Measurements from ENCODE around the gene MOSPD3. TPM values are rescaled to one million over a fixed set of nuclear protein-coding genes. Genes with fewer than 3 reads are reported as not detected.

The MOSPD3 gene
- total RNA-seq, 2 donors from 2014 or later: 10.8 to 16.3 TPM

DNA sequence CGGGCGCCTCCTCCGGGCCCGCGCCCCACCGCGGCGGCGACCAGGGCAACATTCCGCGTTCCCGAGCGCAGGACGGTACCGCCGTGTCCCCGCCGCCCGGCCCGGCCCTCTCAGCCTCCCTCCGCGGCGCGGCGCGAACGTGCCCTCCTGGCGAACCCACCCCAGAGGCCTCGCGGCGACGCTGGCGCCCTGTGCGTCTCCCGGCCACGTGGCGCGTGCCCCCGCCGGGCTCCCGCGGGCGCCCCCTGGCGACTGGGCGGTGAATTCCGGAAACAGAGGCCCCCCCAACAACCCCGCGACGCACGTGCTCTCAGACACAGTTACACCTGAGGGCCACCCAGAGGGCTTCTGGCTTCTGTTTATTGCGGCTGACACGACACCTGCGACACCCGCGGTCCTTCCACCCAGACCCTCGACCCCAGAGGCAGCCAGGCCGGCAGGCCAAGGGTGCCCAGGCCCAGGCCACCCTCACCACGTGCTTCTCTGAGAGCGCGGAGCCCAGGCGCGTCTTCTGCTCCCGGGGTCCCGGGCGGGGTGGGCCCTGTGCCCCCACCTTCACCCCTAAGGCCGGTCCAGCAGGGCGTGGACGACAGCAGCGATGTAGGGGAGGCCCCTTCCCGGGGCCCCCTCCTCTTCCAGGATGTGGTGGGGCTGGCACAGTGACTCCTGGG lies 38.5 kb upstream of the MOSPD3 start, which contains the start of gene SAP25:
Gene SAP25, minus strand, starts transcription at position 210 of the 671 bp plus-strand sequence. Its CDS starts 158 bp downstream, at position 52.
- no peak for DNase-seq (ENCODE audit: low spot score)
- intact Hi-C loops (cut with DNase I): no loop called here

- DNase-seq (ENCODE audit: low spot score): no peak
- intact Hi-C loops (cut with DNase I): no loop called here
Observed at GRCh38 chr7:100574362-100575205, 37.8 kb upstream of the MOSPD3 start.

DNA sequence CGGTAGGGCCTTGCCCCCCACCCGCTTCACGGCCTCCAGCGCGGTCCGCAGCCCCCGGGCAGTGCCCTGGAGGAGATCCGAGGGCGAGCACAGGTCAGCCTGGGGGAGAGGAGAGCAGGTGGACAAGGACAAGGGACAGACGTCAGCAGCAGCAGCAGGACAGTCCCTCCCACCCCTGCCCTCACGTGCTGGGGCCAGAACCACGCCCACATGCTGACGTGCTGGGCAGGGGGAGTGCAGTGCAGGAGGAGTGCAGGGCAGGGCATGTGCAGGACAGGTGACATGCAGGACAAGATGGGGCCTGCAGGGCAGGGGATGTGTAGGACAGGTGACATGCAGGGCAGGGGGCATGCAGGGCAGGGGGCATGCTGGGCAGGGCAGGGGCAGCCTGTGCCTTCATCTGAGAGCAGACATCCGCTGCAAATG lies 37.1 kb upstream of the MOSPD3 start:
- intact Hi-C loops (cut with DNase I): no loop called here
- DNase-seq (ENCODE audit: low spot score): peak; percentile 66

DNA sequence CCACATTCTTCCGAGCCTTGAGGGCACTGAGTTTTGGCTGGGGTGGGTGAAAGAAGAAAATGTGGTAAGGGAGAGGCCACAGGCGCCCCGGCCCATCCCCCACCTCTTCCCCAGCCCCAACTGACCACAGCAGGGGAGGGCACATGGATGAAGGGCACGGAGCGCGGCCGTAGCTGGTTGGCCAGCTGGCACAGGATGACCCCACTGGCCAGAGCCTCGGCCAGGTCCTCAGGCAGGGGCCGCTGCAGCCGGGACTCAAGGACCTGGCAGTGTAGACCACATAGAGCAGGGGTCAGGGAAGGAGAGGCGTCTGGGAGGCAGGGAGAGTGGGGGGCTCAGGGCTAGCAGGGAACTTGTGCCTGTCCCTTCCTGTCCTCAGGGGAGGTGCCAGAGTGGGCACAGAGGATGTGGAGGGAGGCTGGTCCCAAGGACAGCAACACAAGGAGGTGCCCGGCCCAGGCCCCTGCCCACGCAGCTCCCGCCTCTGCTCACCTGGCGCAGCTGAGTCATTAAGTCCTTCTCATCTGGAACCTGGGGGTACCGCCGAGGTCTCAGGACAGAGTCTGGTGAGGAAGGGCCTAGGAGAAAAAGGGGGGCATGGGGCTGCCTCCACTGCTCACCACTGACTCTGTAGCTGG lies 36.5 kb upstream of the MOSPD3 start:
- intact Hi-C loops (cut with DNase I): loop anchor here in 1 of 2 donors (1.0 kb wide), 1 partner anchor 16 kb away; no protein-coding TSS in a partner anchor
- DNase-seq (ENCODE audit: low spot score): peak; percentile 65

- no peak for DNase-seq (ENCODE audit: low spot score)
- intact Hi-C loops (cut with DNase I): loop anchor here in 1 of 2 donors (1.0 kb wide), 1 partner anchor 16 kb away; no protein-coding TSS in a partner anchor
Observed at GRCh38 chr7:100576384-100576993, 35.9 kb upstream of the MOSPD3 start.

DNA sequence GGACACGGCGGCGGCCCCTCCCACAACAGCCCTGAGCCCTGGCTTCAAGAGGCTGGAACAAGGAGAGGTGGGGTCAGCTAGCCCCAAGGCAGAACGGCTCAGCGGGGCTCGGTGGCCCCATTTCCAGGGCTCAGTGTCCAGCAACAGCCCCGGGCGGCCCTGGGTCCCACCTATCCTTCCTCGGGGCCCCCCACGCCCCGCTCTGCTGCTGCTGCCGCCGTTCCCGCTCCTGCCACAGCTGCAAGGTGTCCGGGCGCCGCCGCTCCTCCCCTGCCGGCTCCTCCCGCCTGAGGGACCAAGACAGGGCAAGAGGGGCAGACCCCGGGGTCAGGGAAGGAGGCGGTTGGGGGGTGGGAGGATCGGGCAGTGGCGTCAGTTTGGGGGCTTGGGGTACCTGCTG lies 35.2 kb upstream of the MOSPD3 start:
- intact Hi-C loops (cut with DNase I): no loop called here
- DNase-seq (ENCODE audit: low spot score): no peak

GRCh38 chr7:100577507-100577906 lies 34.8 kb upstream of the MOSPD3 start:
- intact Hi-C loops (cut with DNase I): no loop called here
- DNase-seq (ENCODE audit: low spot score): no peak

- no peak for DNase-seq (ENCODE audit: low spot score)
- intact Hi-C loops (cut with DNase I): no loop called here
Observed at GRCh38 chr7:100578246-100579183, 33.8 kb upstream of the MOSPD3 start.

GRCh38 chr7:100580466-100581283 lies 31.7 kb upstream of the MOSPD3 start:
- intact Hi-C loops (cut with DNase I): no loop called here
- no peak for DNase-seq (ENCODE audit: low spot score)

- DNase-seq (ENCODE audit: low spot score): no peak
- intact Hi-C loops (cut with DNase I): no loop called here
Observed at GRCh38 chr7:100582041-100582579, 30.2 kb upstream of the MOSPD3 start.

DNA sequence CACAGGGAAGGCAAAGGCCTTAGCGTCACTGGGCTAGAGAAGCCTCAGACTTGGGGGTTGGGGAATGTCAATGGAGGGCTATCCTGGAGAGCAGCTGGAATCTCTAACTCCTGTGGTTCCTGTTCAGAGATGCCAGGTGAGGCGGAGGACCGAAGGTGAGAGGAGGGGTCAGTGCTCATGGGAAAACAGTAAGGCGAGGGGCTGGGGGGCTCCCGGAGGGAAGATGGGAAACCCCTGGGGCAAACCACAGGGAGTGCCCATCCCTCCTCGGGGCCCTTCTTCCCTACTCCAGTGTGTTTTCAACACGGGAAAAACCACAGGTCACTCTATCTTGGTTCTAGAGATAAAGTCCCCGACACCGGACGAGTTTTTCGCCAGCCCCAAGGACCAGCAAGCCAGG lies 29.7 kb upstream of the MOSPD3 start:
- no peak for DNase-seq (ENCODE audit: low spot score)
- intact Hi-C loops (cut with DNase I): no loop called here

- intact Hi-C loops (cut with DNase I): no loop called here
Observed at GRCh38 chr7:100583132-100584053, 28.9 kb upstream of the MOSPD3 start.

DNA sequence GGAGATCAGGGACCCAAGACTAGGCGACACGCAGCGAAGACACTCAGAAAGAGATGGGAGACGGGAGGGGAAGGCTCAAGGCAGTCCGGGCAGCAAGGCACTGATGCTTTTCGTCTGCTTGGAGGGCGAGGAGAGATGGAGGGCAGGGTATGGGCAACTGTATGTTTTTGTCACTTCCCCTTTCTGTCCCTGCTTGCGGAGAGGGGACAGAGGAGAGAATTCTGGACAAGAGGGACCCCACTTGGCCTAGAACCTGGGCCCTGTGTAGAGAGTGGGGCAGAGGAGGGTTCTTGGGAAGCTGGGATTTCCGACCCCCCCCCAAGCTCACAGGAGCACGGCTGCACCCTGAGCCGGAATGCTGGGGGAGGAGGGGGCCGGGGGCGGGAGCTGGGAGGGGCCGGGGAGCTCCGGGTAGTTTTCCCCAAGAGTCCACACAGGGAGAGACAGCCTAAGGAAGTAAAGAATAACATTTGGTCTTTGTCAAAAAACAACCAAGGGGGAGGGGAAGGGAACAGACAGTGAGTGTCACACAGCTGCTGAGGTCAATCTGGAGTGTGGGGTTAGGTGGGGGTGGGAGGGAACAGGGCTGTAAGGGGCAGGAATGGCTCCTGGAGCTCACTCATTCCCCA lies 28.2 kb upstream of the MOSPD3 start:
- no peak for DNase-seq (ENCODE audit: low spot score)
- intact Hi-C loops (cut with DNase I): no loop called here

More at GRCh38 chr7:100583132-100584053, 28.9 kb upstream of the MOSPD3 start:
- peak; percentile 92 for DNase-seq (ENCODE audit: low spot score)

GRCh38 chr7:100584683-100585510 lies 27.4 kb upstream of the MOSPD3 start:
- DNase-seq (ENCODE audit: low spot score): no peak
- intact Hi-C loops (cut with DNase I): no loop called here

Measured in posterior vena cava (tissue), 2 donors.